Activated gamma-delta T cell (primary cell): Measurements from ENCODE around the gene FAM153A.
"Not testable (repeated sequence)": the region's sequence is repeated elsewhere in the genome, so short reads cannot be mapped to it uniquely, and the experiment has no call there.

ENCODE experiments used
- DNase-seq: peaks from one replicate; lab custom pipeline; 2025; lab: John Stamatoyannopoulos, UW

The FAM153A gene

DNA sequence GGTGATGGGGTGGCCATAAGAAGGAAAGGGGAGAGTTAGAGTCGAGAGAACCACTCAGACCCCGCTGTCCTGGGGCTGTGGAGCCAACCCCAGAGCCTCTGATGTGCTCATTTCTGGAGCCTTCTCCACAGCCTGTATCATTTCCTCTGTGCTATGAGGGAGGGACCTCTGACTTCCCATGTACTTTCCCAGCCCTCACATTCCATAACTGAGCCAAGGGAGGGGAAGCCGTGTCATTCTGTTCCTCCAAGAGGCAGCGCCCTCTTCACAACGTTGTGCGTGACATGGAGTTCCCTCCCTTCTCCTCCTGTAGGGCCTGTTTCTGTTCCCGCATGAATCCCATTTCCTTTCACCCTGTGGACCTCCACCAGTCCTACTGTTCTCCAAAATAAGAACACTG is 57.8 kb downstream of the FAM153A start:
- DNase-seq: not testable (repeated sequence)

DNA sequence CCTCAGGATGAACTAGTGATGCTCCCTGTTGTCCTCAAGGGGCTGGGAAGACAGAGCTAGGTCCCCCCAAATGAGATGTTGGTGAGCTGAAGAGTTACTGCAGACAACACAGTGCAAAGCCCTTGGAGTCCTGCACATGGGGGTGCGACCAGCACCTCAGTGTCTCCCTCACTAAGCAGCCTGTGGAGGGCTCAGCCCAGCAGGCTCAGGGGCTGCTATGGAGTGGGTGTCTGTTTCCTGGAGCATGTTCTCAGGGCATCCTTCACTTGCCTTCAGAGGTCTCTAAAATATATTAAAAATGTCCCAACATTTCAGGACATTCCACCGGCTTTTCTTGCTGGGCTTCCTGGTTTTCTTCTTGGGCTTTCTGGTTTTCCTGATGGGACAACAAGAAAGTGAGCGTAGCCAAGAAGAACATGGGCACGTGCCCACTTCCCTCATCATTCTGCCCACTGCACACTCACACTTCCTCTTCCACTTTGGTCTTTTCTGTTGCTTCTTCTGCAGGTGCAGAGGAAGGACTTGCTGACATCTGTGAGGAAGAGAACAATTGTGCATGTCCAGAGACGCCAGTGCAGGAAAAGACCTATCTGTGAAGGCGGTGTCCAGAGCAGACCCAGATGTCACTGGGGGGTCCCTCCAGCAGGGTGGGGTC is 58.7 kb downstream of the FAM153A start:
- DNase-seq: not testable (repeated sequence)

DNA sequence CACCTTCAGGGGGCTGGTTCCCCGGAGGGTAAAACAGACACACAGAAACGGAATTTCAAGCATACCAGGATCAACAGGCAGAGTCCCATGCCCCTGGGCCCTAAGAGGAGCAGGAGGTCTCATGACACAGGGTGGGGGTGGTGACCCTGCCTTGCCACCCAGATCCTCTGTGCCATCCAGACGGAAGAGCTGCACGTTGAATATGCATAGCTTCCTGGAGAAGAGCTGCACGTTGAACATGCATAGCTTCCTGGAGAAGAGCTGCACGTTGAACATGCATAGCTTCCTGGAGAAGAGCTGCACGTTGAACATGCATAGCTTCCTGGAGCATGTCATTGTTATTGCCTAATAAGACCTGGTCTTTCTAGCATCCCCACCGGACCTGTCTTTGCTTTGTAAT is 59.9 kb downstream of the FAM153A start:
- not testable (repeated sequence) for DNase-seq

DNA sequence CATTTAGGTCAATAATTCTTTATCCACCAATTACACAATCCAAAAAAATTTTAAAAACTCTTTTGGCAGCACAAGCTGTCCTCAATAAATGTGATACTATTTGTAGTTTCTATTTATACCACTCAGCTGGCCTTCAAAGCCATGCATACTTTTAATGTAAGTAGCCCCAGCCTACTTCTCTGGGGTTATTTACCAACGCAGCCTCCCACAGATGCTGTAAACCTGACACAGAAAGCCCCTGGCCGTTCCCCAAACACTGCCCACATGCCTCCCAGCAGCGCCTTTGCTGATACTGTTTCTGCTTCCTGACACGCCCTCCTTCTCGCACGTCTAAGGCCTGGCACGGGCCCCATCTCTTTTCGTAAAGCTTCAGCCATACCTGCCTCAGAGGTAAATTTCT is 62.7 kb downstream of the FAM153A start:
- DNase-seq: not testable (repeated sequence)

DNA sequence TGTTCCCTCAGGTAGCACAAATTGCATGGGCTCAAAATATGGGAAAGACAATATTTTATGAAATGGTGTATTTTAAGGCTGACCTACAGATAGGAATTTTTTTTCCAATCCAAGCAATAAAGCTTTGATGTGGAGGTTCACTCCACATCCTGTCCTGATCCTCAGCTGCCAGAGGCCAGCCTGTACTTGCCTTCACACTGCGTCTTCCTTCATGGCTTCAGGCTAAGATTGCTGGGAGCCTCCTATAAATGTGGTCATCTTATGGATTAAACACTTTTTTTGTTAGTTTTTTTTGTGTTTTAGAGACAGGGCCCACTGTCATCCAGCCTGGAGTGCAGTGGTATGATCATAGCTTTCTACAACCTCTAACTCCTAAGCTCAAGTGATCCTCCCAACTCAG is 67.3 kb downstream of the FAM153A start:
- DNase-seq: not testable (repeated sequence)

DNA sequence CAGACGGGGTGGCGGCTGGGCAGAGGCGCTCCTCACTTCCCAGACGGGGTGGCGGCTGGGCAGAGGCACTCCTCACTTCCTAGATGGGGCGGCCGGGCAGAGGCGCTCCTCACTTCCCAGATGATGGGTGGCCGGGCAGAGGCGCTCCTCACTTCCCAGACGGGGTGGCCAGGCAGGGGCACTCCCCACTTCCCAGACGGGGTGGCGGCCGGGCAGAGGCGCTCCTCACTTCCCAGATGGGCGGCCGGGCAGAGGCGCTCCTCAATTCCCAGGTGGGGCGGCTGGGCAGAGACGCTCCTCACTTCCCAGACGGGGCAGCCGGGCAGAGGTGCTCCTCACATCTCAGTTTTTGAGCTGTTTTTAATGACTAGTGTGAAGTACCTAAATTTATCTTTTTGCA is 86.6 kb downstream of the FAM153A start:
- DNase-seq: not testable (repeated sequence)

DNA sequence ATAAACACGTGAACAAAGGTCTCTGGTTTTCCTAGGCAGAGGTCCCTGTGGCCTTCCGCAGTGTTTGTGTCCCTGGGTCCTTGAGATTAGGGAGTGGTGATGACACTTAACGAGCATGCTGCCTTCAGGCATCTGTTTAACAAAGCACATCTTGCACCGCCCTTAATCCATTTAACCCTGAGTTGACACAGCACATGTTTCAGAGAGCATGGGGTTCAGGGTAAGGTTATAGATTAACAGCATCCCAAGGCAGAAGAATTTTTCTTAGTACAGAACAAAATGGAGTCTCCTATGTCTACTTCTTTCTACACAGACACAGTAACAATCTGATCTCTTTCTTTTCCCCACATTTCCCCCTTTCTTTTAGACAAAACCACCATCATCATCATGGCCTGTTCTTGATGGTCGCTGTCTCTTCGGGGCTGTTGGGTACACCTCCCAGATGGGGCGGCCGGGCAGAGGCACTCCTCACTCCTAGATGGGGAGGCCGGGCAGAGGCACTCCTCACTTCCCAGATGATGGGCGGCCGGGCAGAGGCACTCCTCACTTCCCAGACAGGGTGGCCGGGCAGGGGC is 87.3 kb downstream of the FAM153A start:
- DNase-seq: not testable (repeated sequence)

DNA sequence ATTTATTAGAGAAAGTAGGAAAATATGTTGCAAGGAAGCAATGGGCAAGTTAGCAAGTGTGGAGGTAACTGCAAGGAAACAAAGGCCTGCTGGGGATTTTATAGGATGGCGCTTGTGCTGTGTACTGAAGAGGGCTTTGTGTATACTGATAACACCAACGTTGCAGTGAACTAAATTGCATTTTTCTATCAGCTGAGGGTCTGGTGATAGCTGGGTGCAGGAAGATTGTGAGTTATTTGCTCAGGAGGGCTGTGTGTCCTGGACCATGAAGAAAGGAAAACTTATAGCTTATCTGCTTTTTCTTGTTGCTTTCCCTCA is 88.2 kb downstream of the FAM153A start:
- DNase-seq: not testable (repeated sequence)

DNA sequence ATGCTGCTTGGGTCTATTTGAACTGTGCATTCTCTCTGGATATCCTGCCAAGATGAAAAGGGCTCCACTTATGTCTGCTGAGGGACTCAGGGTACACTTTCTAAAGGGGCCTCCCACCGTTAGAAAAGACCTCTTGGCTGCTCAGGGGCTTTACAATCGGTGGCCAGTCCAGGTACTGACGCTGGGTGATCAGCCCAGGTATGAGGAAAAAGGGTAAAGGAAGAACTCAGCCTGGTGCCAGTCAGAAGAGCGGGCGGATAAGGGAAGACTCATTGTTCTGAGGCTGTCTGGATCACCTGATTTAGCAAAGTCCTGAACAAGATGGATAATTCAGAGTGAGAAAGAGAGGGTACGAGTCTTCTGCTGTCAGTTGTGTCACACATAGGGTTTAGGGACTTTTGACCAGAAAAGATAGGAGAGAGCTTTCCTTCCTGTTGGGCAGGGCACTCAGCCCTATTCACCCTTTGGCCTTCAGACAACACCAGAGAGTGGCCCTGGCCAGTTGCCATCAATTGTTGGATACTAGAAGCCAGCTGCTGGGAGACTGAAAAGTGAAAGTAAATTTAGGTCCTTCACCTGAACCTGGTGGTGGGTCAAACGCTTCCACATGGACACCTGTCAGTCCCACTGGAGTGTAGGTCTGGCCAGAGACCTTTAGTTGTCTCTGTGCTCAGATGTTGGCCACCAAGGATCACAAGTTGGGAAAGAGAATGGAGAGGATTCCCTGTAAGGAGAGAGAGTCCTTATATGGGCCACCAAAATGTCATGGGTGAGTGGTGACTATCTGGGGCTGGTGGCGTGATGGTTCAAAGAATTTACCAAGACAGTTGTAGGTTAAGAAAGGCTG is 88.8 kb downstream of the FAM153A start:
- DNase-seq: not testable (repeated sequence)

DNA sequence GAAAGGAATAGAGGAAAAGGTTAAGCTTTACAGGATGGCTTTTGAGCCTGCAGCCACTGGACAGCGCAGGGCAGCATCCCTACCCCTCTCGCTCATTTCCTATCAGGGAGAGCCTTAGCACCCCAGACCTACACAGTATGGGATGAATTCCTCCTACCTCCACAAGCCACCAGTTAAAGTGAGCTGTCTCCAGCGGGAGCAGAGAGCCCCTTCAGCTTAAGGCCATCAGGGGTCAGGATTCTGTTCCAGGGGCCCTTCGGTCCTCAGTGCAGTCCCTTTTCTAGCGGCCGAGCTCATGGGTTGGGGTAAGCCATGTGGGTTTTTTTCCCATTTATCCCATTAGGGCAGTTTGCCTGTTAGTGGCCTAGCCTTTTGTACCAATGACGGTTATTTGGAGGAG is 89.7 kb downstream of the FAM153A start:
- not testable (repeated sequence) for DNase-seq

DNA sequence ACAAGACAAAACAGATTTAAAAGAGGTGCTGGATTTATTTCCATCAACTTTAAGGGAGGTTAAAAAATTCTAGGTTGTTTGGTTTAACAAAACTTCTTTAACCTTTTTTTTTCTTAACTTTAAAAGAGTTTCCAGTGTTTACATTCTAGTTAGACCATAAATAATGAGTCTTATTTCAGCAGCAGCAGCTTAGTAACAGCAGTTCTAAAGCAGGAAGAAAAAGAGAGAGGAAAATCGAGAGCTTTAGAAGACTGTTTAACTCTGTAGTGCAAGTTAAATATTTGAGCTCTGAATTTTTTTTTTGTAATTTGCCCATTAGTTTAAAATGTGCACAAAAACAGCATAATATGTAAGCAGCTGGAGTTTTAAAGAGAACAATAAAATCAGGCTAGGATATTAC is 90.2 kb downstream of the FAM153A start:
- not testable (repeated sequence) for DNase-seq

DNA sequence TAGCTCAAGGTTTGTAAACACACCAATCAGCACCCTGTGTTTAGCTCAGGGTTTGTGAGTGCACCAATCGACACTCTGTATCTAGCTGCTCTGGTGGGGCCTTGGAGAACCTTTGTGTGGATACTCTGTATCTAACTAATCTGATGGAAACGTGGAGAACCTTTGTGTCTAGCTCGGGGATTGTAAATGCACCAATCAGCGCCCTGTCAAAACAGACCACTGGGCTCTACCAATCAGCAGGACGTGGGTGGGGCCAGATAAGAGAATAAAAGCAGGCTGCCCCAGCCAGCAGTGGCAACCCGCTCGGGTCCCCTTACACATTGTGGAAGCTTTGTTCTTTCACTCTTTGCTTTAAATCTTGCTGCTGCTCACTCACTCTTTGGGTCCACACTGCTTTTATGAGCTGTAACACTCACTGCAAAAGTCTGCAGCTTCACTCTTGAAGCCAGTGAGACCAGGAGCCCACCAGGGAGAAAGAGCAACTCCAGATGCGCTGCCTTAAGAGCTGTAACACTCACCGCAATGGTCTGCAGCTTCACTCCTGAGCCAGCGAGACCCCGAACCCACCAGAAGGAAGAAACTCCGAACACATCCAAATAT is 93.6 kb downstream of the FAM153A start:
- DNase-seq: not testable (repeated sequence)

DNA sequence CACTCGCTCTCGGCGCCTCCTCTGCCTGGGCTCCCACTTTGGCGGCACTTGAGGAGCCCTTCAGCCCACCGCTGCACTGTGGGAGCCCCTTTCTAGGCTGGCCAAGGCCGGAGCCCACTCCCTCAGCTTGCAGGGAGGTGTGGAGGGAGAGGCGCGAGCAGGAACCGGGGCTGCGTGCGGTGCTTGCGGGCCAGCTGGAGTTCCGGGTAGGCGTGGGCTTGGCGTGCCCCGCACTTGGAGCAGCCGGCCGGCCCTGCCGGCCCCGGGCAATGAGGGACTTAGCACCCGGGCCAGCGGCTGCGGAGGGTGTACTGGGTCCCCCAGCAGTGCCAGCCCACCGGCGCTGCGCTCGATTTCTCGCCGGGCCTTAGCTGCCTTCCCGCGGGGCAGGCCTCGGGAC is 94.6 kb downstream of the FAM153A start:
- DNase-seq: not testable (repeated sequence)

DNA sequence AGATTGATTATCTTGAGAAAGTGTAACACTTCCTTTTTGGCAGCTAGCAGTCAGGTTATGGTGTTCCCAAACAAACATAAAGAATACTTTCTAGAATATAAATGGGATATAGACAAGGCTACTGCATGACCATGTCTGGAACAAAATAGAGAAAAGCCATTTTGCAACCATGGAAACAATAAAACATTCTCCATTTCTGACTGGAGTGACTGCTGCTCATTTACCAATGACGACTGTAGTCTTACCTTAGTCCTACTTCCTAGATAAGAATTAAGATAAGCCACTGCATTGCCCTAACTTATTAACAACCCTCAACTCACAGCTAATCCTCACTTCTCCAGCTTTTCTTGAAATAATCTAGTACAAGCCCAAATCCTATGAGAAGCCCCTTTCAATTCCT is 100.8 kb downstream of the FAM153A start:
- DNase-seq: not testable (repeated sequence)
